Measurements from ENCODE around the gene MAGEB3.

DNA sequence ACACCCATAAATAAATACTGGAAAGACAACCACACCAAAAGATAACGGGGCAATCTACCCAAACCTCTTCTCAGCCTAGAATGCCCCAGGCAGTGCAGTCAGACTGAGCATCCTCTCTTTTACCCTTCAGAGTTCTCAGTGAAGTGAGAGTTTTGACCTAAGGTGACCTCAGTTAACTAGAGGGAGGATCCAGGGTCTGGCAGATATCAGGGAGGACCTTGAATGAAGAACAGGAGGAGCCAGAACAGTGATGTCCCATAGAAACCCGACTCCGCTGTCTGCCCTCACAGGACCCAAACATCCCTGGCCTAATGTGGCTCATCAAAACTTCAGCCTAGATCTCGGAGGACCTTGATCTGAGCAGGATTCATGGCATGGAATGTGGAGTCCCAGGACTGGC, at the start of gene MAGEB3:
- TF ChIP-seq, protein P1, sequence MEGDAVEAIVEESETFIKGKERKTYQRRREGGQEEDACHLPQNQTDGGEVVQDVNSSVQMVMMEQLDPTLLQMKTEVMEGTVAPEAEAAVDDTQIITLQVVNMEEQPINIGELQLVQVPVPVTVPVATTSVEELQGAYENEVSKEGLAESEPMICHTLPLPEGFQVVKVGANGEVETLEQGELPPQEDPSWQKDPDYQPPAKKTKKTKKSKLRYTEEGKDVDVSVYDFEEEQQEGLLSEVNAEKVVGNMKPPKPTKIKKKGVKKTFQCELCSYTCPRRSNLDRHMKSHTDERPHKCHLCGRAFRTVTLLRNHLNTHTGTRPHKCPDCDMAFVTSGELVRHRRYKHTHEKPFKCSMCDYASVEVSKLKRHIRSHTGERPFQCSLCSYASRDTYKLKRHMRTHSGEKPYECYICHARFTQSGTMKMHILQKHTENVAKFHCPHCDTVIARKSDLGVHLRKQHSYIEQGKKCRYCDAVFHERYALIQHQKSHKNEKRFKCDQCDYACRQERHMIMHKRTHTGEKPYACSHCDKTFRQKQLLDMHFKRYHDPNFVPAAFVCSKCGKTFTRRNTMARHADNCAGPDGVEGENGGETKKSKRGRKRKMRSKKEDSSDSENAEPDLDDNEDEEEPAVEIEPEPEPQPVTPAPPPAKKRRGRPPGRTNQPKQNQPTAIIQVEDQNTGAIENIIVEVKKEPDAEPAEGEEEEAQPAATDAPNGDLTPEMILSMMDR (conservative IDR thresholded peaks at IDR 0.05; ENCODE audit: low read length): no peak
- no peak for TF ChIP-seq EZH2phosphoT487 (IDR thresholded peaks at IDR 0.05; ENCODE audit: borderline replicate concordance, low read depth, low read length)
